OCI-M1 (cell line): ENCODE measurements around the gene TRIM49.
"Not testable (repeated sequence)": the region's sequence is repeated elsewhere in the genome, so short reads cannot be mapped to it uniquely, and the experiment has no call there.

Source experiments
- DNase-seq: peaks from one replicate; lab custom pipeline; 2025; lab: John Stamatoyannopoulos, UW

TRIM49 gene, protein sequence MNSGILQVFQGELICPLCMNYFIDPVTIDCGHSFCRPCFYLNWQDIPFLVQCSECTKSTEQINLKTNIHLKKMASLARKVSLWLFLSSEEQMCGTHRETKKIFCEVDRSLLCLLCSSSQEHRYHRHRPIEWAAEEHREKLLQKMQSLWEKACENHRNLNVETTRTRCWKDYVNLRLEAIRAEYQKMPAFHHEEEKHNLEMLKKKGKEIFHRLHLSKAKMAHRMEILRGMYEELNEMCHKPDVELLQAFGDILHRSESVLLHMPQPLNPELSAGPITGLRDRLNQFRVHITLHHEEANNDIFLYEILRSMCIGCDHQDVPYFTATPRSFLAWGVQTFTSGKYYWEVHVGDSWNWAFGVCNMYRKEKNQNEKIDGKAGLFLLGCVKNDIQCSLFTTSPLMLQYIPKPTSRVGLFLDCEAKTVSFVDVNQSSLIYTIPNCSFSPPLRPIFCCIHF

DNA sequence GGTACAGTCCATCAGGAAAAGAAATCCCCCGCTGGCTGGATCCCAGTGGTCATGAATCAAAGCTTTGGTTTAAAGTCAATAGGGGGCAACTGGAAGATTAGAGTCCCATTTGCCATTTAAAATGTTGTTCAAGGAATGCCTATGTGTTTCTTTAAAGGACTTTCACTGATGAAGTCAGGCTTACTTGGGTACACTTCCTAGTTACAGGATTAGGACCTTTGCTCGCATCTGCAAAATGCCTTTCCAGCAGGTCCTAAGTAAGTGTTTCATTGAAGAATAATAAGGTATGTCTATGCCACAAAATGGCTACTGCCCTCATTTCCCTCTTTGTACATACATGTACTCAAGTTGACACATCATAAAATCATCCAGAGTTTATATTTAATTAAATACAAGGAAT lies at the start of gene TRIM49:
Gene TRIM49 (minus strand): TSS at position 101 of the 400 bp plus-strand sequence. CDS start 4,106 bp downstream, outside the sequence.
- DNase-seq = not testable (repeated sequence)

DNA sequence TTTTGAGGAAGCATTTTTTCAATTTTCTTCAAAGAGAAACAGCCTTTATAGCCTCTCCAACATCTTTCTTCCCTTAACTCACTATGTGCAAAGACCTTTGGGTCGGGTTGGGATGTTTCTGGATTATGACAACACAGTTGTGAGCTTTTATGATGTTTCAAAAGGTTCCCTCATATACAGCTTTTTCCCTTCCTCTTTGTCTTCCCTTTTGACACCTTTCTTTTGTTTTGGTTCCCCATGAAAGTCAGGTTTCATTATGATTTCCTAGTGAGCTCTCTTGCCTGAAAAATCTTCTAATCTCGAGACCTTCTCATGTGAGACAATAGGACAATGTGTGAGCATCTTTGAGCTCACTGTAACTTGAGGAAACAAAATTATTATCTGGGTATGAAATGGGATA lies 18.3 kb upstream of the TRIM49 start:
- DNase-seq = not testable (repeated sequence)

DNA sequence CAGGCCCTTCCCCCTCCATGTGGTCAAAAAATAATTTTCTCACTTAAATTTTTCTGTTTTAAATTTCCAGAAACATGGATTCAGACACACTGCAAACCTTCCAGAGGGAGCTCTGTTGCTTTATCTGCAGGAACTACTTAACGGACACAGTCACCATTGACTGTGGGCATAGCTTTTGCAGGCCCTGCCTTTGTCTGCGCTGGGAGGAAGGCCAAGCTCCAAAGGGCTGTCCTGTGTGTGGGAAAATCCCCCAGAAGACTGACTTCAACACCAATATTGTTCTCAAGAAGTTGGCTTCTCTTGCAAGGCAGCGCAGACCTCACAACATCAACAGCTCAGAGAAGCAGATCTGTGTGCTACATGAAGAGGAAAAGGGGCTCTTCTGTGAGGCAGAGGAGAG lies 11.6 kb upstream of the TRIM49 start:
- DNase-seq = not testable (repeated sequence)

- DNase-seq = not testable (repeated sequence)
Observed at GRCh38 chr11:89813535-89813934, 5.2 kb upstream of the TRIM49 start.

DNA sequence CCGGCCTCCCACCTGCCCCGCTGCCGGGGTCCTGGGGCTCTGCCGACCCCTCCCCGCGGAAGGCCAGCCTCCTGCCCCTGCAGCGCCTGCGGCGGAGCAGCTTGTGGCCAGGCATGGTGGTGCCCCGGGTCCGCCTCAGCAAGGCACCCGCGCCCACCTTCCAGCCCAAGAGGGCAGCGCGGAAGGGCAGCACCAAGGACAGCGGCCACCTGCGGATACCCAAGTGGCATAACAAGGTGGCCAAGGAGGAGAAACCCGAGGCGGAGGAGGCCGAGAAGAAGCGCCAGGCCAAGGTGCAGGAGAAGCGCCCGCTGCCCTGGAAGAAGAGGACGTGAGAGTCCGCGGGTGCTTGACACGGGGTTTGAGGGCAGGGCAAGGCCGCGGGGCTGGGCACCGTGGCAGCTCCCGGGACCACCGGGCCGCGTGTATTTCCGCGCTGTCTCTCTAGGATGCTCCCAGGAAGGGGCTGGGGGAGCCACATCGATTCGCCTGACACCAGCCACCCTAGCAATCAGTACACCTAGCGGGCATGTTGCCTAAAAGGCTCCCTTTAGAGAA lies 20.8 kb downstream of the TRIM49 start:
- DNase-seq = not testable (repeated sequence)

DNA sequence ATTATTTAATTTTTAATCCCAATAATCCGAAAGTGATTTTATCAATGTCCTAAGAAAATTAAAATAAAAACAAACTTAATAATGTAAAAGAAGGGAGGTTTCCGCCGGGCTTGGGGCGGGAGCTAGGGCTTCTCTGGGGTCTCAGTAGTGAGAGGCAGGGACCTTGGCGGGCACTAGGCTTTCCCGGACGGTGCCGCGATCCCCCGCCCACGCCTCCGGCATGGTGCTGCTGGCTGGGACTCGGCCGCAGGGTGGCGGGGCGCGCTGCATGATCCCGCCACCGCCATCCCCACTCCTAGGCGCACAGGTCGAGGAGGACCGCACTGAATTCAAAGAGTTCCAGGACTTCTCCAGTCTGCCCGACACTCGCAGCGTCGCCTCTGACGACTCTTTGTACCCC lies 22.6 kb downstream of the TRIM49 start:
- DNase-seq = not testable (repeated sequence)

DNA sequence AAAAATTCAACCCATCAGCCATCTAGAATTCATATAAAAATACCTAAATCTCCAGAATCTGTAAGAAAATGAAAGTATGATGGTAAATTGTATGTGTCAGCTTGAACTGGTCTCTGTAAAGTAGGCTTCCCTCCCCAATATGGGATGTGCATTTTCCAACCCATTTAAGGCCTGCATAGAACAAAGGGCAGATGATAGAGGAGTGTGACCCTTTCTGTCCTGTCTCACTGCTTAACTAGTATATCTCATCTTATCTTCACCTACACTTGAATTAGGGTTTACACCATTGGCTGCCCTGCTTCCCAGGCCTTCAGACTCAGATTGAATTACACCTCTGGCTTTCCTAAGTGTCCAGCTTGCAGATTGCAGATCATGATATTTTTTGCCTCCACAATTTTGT lies 57.6 kb downstream of the TRIM49 start:
- not testable (repeated sequence) for DNase-seq
